Measurements from ENCODE around the gene ANKRD66. TPM values are rescaled to one million over a fixed set of nuclear protein-coding genes. Genes with fewer than 3 reads are reported as not detected.

ANKRD66 gene
- total RNA-seq, 1 donor from 2014 or later = not detected

GRCh38 chr6:46795816-46796215 is 49.1 kb downstream of the ANKRD66 start:
- Mint-ChIP-seq H3K4me1 (ENCODE audit: low read depth) (no peaks in the 10 kb centered on the region), H3K9me3 (ENCODE audit: low read depth) (no peaks in the 10 kb centered on the region), H3K27ac (ENCODE audit: unreplicated experiment) (no peak overlapping the region), H3K4me3 (ENCODE audit: unreplicated experiment) (no peak overlapping the region), H3K36me3 (ENCODE audit: low read depth) (no peaks in the 10 kb centered on the region), H3K27me3 (ENCODE audit: low read depth) (peaks cover 7% of the 10 kb centered on the region)
- TF ChIP-seq CTCF (IDR thresholded peaks at IDR 0.05) = no peak
- no peak for DNase-seq (ENCODE audit: low spot score)

DNA sequence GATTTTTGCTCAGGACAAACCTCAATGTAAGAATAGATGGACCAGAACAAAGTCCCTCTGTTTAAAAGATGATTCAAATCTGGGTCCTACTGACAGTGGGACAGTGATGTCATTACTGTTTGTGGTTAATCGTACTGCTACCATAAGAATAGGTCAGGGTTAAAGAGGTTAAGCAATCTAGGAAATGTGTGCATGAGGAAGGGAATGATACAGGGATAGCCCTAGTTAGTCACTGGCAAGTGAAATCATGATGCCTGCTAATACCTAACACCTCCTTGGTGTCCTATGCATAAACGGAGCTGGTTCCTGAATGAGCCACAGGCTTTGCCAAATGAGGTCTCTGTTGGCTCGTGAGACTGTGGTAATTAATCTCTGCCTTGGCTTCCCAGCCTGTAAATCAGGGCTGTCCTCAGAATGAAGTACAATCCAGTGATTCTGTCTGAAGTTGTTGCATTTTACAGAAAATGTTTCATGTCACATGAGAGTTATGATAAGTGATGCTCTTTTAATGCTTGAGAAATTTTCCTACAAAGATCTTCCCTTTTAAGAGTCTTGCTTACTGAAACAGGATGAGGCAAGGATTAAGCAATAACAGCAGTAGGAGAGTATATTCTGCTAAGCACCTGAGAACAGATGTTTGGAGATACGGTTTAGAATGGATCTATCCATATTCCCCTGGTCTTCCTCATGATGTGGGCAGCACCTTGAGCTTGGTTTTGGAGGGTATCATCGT is 50.3 kb downstream of the ANKRD66 start:
- Mint-ChIP-seq H3K4me1 (ENCODE audit: low read depth) (no peaks in the 10 kb centered on the region), H3K4me3 (ENCODE audit: unreplicated experiment) (no peak overlapping the region), H3K9me3 (ENCODE audit: low read depth) (no peaks in the 10 kb centered on the region), H3K27me3 (ENCODE audit: low read depth) (peaks cover 7% of the 10 kb centered on the region), H3K36me3 (ENCODE audit: low read depth) (no peaks in the 10 kb centered on the region), H3K27ac (ENCODE audit: unreplicated experiment) (no peak overlapping the region)
- no peak for DNase-seq (ENCODE audit: low spot score)
- TF ChIP-seq CTCF (IDR thresholded peaks at IDR 0.05) = no peak

DNA sequence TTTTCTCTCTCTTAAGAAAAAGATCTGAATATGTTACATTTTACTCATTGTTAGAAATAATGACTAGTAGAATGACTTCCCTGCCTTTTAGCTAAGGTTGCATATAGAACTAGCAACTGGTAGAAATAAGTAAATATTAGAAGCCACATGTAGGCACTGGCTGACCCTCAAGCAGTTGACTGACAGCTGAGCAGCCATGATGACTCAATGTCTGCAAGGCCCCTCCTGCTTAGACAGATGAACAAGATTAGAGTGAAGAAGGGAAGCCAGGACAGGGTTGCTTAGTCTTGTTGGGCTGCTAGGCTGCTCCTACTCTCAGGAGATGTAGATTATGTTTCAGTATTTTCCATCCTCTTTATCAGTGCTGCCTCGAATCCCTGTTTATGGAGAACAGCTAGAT is 52.9 kb downstream of the ANKRD66 start:
- DNase-seq (ENCODE audit: low spot score) = no peak
- no peak overlapping the region for H3K27ac Mint-ChIP-seq (ENCODE audit: unreplicated experiment)
- H3K4me1 Mint-ChIP-seq (ENCODE audit: low read depth) = no peaks in the 10 kb centered on the region

DNA sequence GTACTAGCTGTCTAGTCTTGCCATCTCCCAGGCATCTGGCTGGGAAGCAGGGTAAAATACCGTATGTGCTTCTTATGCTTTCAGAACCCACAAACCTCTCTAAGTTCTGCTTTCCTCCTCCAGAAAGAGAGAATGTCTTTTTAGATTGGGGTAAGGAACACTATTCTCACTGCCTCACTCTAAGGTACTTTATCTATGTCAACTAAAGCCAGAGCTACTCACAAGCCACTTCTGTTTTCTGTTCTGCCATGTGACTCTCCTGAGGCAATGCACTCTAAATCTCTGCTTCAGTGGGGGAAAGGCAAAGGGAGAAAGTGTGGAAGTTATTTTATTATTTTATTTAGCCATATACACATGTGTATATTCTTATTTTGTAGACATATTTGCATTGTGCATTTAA is 62.1 kb downstream of the ANKRD66 start:
- peaks cover 36% of the 10 kb centered on the region for H3K27me3 Mint-ChIP-seq (ENCODE audit: low read depth)
- H3K27ac Mint-ChIP-seq (ENCODE audit: unreplicated experiment) = no peak overlapping the region
- peaks cover 6% of the 10 kb centered on the region for H3K9me3 Mint-ChIP-seq (ENCODE audit: low read depth)
- no peak overlapping the region for H3K4me3 Mint-ChIP-seq (ENCODE audit: unreplicated experiment)
- DNase-seq (ENCODE audit: low spot score) = no peak
- no peaks in the 10 kb centered on the region for H3K36me3 Mint-ChIP-seq (ENCODE audit: low read depth)
- H3K4me1 Mint-ChIP-seq (ENCODE audit: low read depth) = no peaks in the 10 kb centered on the region
- no peak for TF ChIP-seq CTCF (IDR thresholded peaks at IDR 0.05)

More for the DNA sequence above, 52.9 kb downstream of the ANKRD66 start:
- Mint-ChIP-seq H3K27me3 (ENCODE audit: low read depth) (peaks cover 7% of the 10 kb centered on the region), H3K4me3 (ENCODE audit: unreplicated experiment) (no peak overlapping the region), H3K9me3 (ENCODE audit: low read depth) (no peaks in the 10 kb centered on the region), H3K36me3 (ENCODE audit: low read depth) (no peaks in the 10 kb centered on the region)
- TF ChIP-seq CTCF (IDR thresholded peaks at IDR 0.05) = no peak

Other genes with a start within 250 kb of the ANKRD66 start
- gene CYP39A1, start 94.1 kb upstream of the ANKRD66 start, total RNA-seq = 0.31 to 0.62 TPM in 2 of 3 replicates, not detected in the other
- 5.7 to 6.8 TPM (median 6.5 TPM) in 3 replicates for gene SLC25A27, start 94.0 kb upstream of the ANKRD66 start, total RNA-seq
- 0.07 to 0.29 TPM (median 0.13 TPM) in 3 replicates for gene TDRD6, start 59.0 kb upstream of the ANKRD66 start, total RNA-seq
- gene PLA2G7, start 11.6 kb upstream of the ANKRD66 start, total RNA-seq = not detected in 3 replicates
- gene MEP1A, start 46.5 kb downstream of the ANKRD66 start, total RNA-seq = not detected in 3 replicates
- 0.67 to 0.95 TPM in 2 of 3 replicates, not detected in the other for gene ADGRF5, start 175.0 kb downstream of the ANKRD66 start, total RNA-seq